GM18867 (cell line): ENCODE data around the gene TBX10.
"Not testable (repeated sequence)": the region's sequence is repeated elsewhere in the genome, so short reads cannot be mapped to it uniquely, and the experiment has no call there.

Experiments
- ATAC-seq: cut with Tn5 transposase; IDR thresholded peaks from one replicate; pipeline ENCODE4 v1.9.1; 2021; ENCODE audit warnings: mild to moderate bottlenecking, moderate library complexity; ENCODE audit not compliant: unreplicated experiment

TBX10 gene

GRCh38 chr11:67646535-67647336 lies 7.2 kb upstream of the TBX10 start:
- ATAC-seq: no peak

GRCh38 chr11:67645521-67646461 lies 6.2 kb upstream of the TBX10 start:
- no peak for ATAC-seq

GRCh38 chr11:67644472-67645418 lies 5.2 kb upstream of the TBX10 start:
- no peak for ATAC-seq

GRCh38 chr11:67644042-67644441 lies 4.5 kb upstream of the TBX10 start:
- no peak for ATAC-seq

GRCh38 chr11:67642173-67643120 lies 2.9 kb upstream of the TBX10 start:
- ATAC-seq: no peak

- ATAC-seq: no peak
These were observed 2.0 kb upstream of the TBX10 start for GRCh38 chr11:67641338-67642172.

- no peak for ATAC-seq
These were observed 1.3 kb upstream of the TBX10 start for GRCh38 chr11:67640758-67641337.

- ATAC-seq: no peak
These were observed 626 bp upstream of the TBX10 start for GRCh38 chr11:67640021-67640757.

GRCh38 chr11:67638535-67639437 lies 777 bp downstream of the TBX10 start:
- no peak for ATAC-seq

GRCh38 chr11:67637441-67637840 lies 2.1 kb downstream of the TBX10 start:
- ATAC-seq: not testable (repeated sequence)

GRCh38 chr11:67636962-67637361 lies 2.6 kb downstream of the TBX10 start:
- no peak for ATAC-seq

- no peak for ATAC-seq
These were observed 4.4 kb downstream of the TBX10 start for GRCh38 chr11:67635231-67635521.

- ATAC-seq: no peak
These were observed 5.0 kb downstream of the TBX10 start for GRCh38 chr11:67634366-67635230.

- no peak for ATAC-seq
These were observed 5.7 kb downstream of the TBX10 start for GRCh38 chr11:67633758-67634365.

- ATAC-seq: no peak
These were observed 6.4 kb downstream of the TBX10 start for GRCh38 chr11:67632982-67633755.
